ENCODE measurements around the gene PEPD.

- TF ChIP-seq CTCF (IDR thresholded peaks at IDR 0.05; ENCODE audit: poor library complexity) (no peak), EZH2phosphoT487 (IDR thresholded peaks at IDR 0.05; ENCODE audit: low read depth, severe bottlenecking, unreplicated experiment) (no peak)
Observed at GRCh38 chr19:33554391-33554790, 32.8 kb upstream of the PEPD start.

Data from hepatocyte (in vitro differentiated cells).